ENCODE results near the gene FBN3. TPM values are rescaled to one million over a fixed set of nuclear protein-coding genes. Genes with fewer than 3 reads are reported as not detected.
"Not testable (repeated sequence)": the region's sequence is repeated elsewhere in the genome, so short reads cannot be mapped to it uniquely, and the experiment has no call there.

FBN3 gene
- total RNA-seq, 4 donors from 2014 or later = 0.13 to 8.7 (median 2.5) TPM

GRCh38 chr19:8108560-8109445 lies 40.6 kb downstream of the FBN3 start:
- Histone ChIP-seq H3K4me1 (no peaks in the 10 kb centered on the region), H3K36me3 (no peaks in the 10 kb centered on the region), H3K4me3 (replicated peaks in 1 of 3) (no peak overlapping the region), H3K27me3 (no peaks in the 10 kb centered on the region), H3K27ac (no peak overlapping the region), H3K9me3 (no peaks in the 10 kb centered on the region)
- 83 to 86% methylated on average over 9 to 19 of the region's 19 CpGs for WGBS, 2 donors
- no peak for TF ChIP-seq CTCF (IDR thresholded peaks at IDR 0.05)
- TF ChIP-seq POLR2A (IDR thresholded peaks at IDR 0.05) = no peak
- intact Hi-C loops (cut with DNase I) = no loop called here
- DNase-seq = no peak

- 87 to 90% methylated on average over 2 of the region's 2 CpGs for WGBS, 2 donors
- TF ChIP-seq POLR2A (IDR thresholded peaks at IDR 0.05) = no peak
- TF ChIP-seq CTCF (IDR thresholded peaks at IDR 0.05) = no peak
- H3K36me3 ChIP-seq = no peaks in the 10 kb centered on the region
These were observed 42.0 kb downstream of the FBN3 start for GRCh38 chr19:8107301-8107903.

GRCh38 chr19:8105471-8105870 lies 43.9 kb downstream of the FBN3 start:
- no peak for DNase-seq
- WGBS, 2 donors = 90 to 91% methylated on average over 2 of the region's 2 CpGs
- no peaks in the 10 kb centered on the region for H3K9me3 ChIP-seq
- TF ChIP-seq POLR2A (IDR thresholded peaks at IDR 0.05) = no peak
- no peak for TF ChIP-seq CTCF (IDR thresholded peaks at IDR 0.05)
- no peaks in the 10 kb centered on the region for H3K36me3 ChIP-seq
- intact Hi-C loops (cut with DNase I) = no loop called here
- no peak overlapping the region for H3K27ac ChIP-seq
- H3K4me3 ChIP-seq (replicated peaks in 1 of 3) = no peak overlapping the region
- no peaks in the 10 kb centered on the region for H3K27me3 ChIP-seq
- H3K4me1 ChIP-seq = no peaks in the 10 kb centered on the region

More at GRCh38 chr19:8107301-8107903, 42.0 kb downstream of the FBN3 start:
- intact Hi-C loops (cut with DNase I) = no loop called here
- Histone ChIP-seq H3K9me3 (no peaks in the 10 kb centered on the region), H3K4me3 (replicated peaks in 1 of 3) (no peak overlapping the region), H3K27me3 (no peaks in the 10 kb centered on the region), H3K4me1 (no peaks in the 10 kb centered on the region), H3K27ac (no peak overlapping the region)
- DNase-seq = no peak

- 85% methylated on average over 12 of the region's 12 CpGs for WGBS, 2 donors
- intact Hi-C loops (cut with DNase I); H3K9me3 ChIP-seq; H3K36me3 ChIP-seq; H3K27ac ChIP-seq; H3K4me3 ChIP-seq (replicated peaks in 1 of 3); H3K4me1 ChIP-seq; H3K27me3 ChIP-seq; DNase-seq: not testable (repeated sequence)
These were observed 47.5 kb downstream of the FBN3 start for GRCh38 chr19:8101910-8102309.

- TF ChIP-seq CTCF (IDR thresholded peaks at IDR 0.05) = no peak
These were observed 48.1 kb downstream of the FBN3 start for GRCh38 chr19:8101311-8101710.

More at GRCh38 chr19:8101311-8101710, 48.1 kb downstream of the FBN3 start:
- intact Hi-C loops (cut with DNase I) = no loop called here
- Histone ChIP-seq H3K27me3 (no peaks in the 10 kb centered on the region), H3K4me3 (replicated peaks in 1 of 3) (no peak overlapping the region), H3K36me3 (no peaks in the 10 kb centered on the region), H3K9me3 (no peaks in the 10 kb centered on the region), H3K27ac (no peak overlapping the region), H3K4me1 (no peaks in the 10 kb centered on the region)
- 96 to 97% methylated on average over 4 of the region's 4 CpGs for WGBS, 2 donors
- no peak for DNase-seq
